GM21717 (cell line): Measurements from ENCODE around the gene LSP1.

Experiments
- ATAC-seq: cut with Tn5 transposase; IDR thresholded peaks from one replicate; pipeline ENCODE4 v1.9.1; 2021; ENCODE audit warnings: mild to moderate bottlenecking, moderate library complexity; ENCODE audit not compliant: unreplicated experiment

LSP1 gene

DNA sequence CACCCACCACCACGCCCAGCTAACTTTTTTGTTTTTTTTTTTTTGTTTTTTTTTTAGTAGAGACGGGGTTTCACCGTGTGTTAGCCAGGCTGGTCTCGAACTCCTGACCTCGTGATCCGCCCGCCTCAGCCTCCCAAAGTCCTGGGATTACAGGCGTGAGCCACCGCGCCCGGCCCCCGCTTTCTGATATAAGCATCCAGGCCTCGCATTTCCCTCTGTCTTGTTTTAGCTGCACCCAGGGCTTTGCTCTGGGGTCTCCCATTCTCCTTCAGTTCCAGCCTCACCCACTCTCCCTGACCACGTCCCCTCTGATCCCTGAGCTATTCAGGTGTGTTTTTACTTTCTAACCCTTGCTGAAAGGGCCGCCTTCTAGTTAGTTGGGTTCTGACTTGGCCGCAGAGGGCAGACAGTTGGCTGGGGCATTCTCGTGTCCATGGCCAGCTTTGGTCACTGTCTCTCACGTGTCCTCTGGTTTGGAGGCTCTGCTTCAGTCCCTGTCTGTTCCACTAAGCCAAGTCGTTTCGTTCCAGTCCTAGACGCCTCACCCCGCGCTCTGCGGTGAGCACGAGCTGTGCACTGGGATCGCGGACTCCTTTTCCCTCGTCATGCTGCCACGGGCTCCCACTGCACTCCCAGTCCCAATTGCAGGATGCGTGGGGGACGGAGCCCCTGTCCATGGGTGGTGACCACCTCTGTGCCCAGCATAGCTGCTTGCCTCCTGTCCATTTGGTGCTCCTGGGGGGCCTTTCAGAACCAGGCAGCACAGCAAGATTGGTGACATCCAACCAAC, 60.6 kb downstream of the LSP1 start:
- ATAC-seq = no peak

DNA sequence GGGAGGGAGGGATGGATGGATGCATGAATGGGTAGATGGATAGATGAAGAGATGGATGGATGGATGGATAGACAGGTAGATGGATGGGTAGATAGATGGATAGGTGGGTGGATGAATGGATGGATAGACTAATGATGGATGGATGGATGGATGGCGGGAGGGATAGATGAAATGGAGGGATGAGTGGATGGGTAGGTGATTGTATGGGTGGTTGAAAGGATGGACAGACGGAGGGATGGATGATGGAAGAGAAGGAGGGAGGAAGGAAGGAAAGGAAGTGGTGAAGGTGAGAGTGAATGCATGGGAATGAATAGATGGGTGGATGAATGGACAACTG, 62.9 kb downstream of the LSP1 start:
- no peak for ATAC-seq

DNA sequence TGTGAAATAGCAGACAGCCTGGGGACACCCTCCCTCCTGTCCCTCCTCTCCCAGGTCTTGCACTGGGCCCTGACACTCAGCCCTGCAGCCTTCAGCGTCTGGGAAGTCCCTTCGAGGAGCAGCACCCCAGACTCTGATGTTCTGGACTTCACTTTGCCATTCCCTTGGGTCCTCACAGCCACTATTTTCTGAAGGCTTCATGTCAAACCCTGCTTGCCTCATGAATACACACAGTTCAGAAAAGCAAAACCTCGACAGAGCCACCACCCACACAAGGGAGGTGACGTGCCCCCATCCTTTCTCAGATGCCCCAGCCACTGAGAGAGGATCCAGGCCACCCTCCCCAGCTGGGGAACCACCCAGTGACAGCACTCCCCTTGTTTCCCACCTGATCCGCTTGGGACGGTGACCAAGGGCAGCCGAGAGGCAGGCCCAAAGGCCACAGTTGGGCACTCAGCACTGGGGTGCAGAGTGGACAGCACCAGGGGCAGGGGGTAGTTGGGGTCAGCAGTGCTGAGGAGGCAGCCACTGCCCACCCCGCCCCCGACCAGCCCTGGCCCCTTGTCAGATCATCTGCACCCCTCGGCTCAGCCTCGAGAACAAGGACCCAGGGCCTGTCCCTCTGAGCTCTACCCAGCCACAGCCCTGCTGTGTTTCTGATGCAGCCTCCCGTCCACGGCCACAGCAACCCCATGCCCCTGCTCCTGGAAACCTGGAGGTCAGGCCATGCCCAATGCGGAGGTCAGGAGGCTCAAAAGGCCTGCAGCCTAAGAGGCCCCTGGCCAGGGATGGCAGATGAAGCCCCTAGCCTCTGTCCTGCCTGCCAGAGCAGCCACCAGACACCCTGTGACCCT, 63.5 kb downstream of the LSP1 start:
- ATAC-seq = no peak

DNA sequence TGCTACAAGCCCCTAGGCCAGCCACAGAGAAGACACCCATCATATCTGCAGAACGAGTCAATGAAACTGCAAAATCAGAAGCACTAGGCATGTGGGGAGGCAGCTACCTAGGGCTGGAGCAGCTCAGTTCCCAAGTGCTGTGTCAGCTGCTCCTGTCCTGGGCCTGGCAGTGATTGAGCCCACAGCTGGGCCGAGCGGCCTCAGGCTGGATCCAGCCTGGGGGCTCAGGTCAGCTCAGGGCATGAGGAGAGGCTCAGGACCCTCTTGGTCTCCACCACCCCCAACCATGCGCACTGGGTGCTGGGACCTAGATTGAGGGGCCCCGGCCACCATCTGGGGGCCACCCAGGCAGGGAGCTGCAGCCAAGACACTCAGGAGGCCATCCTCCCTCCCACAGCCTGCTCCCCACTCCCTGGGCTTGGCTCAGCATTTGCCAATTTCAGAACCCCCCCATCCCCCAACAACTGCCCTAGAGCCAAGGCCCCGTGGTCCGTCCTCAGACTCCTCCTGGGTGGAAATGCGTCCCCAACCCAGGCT, 64.2 kb downstream of the LSP1 start:
- ATAC-seq = no peak

DNA sequence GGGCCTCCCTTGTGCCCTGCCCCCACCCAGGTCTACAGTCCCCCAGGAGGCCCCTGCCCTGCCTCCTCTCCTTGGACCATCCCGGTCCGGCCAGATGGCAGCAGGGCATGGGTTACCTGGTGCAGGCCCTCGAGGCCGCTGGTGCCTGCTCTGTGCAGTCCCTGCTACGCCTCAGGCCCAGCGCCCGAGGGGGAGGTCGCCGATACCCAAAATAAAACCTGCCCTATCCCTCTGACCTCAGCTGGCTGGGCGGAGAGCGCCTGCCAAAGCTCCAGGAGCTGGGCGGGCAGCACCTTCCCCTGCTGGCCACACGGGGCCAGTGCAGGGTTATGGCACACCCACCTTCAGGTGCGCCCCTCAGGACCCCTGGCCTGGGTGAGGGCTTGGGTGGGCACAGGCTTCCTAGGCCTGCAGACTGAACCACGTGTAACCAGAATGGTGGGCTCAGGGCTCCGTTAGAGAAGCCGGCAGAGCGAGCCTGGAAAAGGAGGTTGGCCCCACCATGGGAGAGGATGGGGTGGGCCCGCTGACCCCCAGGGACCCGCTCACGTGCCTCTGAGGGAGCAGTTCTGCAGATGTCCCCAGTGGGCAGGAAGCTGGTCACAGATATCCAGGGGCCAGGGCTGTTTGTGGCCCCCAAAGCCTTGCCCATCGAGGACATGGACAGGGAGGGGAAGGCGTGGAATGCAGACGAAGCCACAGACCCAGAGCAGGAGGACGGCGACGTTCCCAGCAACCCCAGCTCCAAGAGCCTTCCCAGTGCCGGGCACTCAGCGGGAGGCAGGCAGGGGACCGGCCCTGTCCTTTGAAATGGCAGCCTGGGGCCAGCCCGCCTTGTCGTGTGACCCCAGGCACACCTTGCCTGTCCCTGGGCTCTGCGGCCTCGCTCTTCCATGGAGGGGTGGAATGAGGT, 64.9 kb downstream of the LSP1 start:
- no peak for ATAC-seq

DNA sequence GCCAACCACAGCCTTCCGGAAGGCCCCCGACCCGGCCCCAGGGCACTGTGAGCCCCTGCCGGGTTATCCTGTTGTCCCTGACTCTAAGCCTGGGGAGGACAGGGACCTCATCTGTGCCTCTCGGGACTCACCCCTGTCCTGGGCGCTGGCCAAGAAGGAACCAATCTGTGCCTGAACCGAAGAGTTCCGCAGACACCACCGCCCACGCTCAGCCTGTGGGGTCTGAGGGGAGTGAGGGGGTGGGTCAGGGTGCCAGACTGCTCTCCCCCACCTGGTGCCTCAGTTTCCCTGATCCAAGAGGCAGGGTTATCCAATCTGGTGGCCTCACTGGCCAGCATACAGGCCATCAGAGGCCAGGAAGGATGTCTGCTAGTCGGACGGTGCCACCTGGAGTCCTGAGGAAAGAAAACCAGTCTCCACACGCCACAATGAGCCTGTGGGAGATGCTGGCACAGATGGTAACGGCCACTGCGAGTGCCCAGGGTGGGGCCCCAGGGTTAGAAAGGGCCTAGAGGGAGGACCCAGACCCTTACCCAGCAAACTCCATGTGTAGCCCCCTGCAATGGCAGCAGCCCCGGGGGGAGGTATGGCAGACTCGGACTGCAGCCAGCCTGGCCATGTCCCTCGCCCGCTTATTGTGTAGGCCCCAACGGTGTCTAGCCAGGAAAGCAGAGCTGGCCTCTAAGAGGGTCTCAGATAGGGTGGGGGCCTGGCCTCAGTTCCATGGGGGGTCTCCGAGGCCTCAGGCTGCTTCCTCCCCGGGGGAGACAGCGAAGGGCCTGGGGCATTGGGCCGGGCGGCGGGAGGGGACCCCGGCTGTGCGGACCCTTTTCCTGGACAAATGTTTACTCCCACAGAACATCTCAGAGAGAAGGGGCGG, 65.8 kb downstream of the LSP1 start:
- ATAC-seq = no peak

DNA sequence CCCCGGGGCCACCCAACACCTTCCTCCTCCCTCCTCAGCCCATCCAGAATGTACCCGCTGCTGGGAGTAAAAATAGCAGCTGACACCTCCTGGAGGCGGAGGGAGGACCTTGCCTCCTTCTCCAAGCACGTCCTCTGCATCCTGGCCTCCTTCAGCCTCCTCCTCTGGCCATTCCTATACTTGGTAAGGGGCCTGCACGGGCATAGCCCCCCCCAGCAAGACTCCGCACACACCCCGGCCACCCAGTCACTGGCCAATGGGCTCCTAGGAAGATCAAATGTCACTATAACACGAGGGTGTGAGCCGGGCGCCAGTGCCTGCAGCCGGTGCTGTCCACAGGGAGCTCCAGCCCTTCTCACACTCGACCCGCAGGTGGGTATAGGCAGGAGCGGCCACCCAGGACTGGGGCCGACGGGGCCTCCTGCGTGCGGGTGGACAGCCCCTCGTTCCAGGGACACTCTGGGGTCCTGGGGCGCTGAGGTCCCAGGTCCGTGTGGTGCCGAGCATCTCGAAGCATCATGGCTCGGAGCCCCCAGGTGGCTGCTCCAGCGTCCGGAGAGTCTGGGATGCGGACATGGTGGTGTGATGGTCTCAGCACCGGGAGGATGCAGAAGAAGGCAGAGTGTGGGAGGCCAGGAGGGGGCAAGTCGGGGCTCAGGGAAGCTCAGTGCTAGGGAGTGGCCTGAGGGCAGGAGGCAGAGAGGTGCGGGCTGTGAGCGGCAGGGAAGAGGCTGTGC, 66.7 kb downstream of the LSP1 start, which contains the start of gene TNNT3:
TSS of gene TNNT3 (plus strand) at position 313 of the 737 bp plus-strand sequence. CDS start 3,172 bp downstream, outside the sequence.
- no peak for ATAC-seq

DNA sequence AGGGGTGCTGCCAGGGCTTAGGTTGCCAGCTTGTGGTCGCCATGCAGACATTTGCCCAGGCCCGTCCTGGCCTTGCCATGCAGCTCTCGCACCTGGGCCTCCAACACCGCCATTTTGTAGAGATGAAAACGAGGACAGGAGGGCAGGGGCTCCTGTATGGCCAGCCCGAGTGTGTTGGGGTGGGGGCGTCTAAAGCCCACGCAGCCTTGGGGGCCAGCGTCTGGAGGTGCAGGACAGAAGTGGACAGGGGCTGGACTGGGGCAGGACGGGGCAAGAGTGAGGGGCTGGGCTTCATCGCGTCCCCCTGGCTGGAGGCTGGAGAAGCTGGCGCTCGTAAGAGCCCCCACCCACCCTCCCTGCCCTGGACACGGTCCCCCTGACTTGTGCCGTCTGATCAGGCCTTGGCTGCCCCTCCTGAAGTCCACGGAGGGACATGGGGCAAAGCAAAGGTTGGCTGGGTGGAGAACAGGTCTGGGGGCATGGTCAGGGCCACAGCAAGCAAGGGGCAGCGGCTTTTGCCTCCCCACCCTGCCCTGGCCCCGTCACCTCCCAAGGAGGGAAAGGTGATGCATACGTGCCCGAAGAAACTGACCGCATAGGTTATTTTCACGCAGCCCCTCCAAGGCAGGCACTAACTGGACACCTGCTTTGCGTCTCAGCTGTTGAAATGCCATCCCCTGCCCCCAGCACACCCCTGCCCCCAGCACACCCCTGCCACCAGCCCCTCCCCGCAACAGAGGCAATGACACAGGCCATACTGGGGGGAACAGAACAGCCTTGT, 67.4 kb downstream of the LSP1 start:
- ATAC-seq = no peak

DNA sequence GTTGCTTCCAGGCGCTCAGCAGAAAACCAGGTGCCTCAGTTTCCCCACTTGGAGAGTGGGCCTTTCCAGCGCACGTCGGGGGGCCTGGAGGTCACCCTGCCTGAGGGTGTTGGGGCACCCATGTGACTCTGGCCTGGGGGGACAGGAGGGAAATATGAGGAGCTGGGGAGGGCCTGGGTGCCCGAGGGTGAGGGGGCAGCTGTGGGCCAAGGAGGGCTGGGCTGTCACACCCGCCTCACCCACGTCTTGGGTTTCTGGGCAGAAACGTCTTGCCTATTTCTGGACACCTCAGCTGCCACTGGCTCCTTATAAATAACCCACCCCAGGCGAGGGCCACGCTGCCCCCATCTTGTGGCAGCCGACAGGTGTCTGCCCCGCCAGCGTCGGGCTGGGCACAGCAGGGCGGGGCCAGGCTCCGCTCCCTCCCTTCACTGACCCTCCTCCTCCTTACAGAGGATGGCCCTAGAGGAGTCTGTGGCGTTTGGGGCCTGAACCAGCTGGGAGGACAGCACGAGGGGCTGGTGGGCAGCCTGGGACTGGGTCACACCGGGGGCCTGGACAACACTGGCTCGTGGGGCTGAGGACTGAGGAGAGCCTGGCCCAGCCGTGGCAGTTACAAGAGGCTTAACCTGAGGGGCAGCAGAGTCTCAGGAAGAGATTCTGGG, 68.2 kb downstream of the LSP1 start:
- no peak for ATAC-seq

DNA sequence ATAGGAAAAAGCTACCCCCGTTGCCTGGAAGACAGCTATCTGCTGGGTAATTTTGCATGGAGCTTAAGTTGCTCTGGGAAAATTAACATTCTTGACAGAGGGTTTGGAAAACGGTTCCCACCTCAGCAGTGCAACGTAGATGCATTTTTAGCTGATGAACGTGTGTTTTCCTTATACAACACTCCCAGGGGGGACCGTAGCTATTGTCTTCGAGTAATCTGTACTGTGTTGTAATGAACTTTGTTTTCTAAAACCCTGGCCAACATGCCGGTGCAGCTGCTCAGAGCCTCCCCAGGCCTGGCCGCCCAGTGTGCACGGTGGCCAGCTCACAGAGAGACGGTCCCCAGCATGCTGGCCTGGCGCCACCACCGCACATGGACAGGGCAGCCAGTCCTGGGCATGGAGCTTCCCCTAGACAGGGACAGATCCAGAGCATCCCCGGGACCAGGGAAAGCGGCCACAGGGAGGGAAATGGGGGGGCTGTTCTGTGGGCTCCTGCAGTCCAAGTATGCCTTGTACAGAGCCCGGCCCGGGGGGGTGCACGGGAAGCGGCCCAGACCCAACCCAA, 68.8 kb downstream of the LSP1 start:
- no peak for ATAC-seq

DNA sequence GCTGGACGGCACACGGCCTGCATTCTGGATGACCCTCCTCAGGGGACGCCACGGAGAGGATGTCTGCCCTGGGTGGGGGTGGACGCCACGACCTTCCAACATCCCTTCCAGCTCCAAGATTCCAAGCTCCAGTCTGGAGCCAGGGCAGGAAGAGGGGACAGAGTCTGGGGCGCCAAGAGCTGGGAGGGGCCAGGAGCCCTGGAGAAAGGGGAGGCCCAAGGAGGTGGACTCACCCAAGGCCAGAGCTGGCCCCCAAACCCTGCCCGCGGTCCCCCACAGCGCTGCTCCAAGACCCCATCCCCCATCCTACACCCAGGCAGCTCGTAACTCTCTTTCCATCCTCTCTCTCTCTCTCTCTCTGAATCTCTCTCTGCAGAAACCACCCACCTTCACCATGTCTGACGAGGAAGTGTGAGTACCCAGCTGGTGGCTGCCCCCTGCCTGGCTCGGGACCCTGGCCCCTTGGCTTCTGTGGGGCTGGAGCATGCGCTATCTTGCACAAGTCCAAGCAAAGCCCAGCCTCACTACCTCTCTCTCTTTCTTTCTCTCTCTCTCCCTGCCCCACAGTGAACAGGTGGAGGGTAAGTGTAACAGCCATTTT, 69.7 kb downstream of the LSP1 start:
- no peak for ATAC-seq

DNA sequence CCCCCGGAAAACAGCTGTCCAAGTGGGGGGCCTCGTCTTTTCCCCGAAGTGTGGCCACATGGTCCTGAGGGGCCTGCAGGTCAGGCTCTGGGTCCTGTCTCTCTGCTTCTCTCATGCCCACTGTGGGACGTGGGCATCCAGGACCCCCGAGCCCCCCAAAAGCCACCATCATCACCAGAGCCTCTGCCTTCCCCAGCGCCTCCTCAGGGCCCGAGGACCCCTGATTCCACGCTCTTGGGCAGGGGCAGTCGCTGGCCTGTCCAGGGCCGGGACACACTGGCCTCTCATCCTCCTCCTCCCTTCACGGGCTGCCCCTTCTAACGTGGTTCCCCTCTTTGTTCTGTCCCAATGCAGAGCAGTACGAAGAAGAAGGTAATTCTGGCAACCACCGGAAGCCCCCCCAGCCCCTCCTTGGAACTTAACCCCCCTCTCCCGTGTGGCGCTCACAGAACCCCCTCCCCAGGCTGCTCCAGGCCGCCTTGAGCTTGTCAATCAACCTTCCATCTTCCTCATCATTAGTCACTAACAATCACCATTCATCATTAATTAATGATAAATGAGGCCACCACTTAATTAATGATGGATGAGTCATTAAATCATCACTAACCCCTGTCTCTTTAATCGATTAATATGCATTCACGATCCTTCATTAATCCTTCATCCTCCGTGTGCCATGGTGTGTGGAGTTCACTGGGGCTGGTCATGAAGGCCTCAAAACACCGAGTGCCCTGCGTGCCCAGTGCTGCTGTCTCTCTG, 70.5 kb downstream of the LSP1 start:
- ATAC-seq = no peak

DNA sequence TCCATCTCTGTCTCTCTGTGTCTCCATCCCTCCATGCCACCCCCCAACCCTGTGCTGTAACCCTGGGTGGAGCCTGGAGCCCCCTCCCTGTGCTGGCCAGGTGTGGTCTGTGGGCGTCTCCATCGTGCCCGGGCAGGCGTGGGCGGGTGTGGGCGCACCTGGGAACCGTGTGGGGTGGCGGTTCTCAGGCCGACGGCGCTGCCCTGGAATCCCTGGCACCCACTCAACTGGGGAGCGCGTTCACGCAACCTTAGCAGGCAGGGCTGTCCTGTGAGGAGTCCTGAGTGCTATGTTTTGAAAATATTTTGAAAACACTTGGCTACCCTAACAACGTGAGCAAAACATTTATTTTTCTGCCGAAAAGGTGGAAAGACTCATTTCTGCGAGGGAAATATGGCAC, 71.3 kb downstream of the LSP1 start:
- ATAC-seq = no peak

DNA sequence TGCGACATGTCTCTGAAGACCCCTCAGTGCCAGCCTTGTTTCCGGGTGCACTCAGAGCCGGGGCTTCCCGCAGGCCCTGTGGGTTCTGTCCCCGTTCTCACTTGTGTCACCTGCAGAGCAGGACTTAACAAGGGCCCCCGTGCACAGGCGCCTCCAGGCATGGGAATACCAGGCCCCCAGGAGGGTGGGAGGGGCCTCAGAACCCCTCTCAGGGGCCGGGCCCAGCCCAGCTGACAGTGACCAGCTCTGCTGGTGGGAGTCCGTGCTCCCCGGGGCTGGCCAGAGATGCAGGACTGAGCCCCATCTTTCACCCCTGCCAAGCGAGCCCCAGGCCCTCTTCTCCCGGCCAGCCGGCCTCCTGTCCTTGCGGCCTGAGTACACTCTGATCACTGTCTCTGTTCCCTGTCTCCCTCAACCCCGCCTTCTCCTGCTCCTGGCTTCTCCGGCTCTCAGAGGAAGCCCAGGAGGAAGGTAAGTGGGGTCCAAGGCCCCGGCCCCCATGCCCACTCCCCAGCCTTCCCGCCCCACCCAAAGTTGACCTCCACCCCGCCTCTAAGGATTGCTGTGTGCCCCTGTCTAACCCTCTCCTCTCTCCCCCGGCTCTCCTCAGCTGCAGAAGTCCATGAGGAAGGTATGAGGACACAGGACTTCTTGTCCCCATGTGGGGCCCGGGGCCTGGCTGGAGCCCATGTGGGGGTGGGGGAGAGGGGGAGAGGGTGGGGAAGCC, 71.9 kb downstream of the LSP1 start:
- no peak for ATAC-seq

DNA sequence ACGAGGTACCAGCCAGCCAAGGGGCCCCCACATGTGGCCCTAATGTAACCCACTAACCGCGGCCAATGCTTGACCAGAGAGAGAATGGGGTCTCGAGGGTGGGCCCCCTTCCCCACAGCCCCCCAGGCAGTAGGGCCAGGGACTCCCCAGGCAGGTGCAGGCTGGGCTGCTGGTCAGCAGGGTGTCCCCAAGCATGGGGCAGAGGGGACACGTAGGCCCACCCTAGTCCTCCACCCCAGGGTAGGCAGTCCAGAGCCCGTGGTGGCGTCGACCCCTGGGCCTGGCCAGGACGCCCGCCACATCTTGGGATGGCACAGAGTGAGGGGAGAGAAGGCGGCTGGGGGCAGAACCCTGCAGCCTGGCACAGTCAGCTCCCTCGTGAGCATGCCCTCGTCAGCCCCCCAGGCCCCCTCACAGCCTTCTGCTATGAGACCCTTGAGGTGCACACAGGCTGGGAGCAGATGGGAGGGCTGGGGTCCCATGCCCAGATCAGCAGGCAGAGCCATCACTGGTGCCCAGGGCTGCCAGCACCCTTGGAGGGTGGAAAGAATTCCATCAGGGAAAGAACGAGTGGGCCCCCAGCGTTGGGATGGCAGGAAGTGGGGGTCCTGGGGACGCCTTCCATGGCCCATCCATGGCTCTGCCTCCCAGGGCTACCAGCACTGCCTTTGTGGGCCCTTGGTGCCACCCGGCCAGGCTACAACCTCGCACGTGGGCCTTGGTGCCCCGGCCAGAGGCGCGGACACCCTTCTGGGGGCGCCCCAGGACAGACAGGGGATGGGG, 72.7 kb downstream of the LSP1 start:
- ATAC-seq = no peak
